ENCODE data around the gene PDXP. TPM values are rescaled to one million over a fixed set of nuclear protein-coding genes. Genes with fewer than 3 reads are reported as not detected.

PDXP gene
- total RNA-seq, 1 experiment from 2014 or later, result 10.9 TPM

DNA sequence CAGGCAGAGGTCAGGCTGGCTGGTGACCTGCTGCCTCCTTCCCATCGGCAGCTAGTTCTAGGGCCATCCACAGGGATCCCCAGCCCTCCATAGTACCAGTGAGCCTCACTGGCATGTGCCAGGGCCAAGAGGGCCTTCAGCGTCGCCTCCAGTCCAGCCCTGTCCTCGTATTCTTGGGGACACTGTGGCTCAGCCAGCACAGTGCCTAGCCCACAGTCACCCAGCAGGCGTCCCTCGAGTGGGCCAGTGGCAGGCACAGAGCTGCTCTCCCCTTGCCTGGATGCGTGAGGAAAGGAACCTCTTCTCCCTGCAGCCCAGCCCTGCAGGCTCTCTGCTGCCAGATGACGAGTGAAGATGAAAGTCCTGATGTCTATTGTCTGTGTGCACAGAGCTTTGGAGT lies 29.7 kb upstream of the PDXP start:
- Histone ChIP-seq H3K79me2 (ENCODE audit: low read depth) (no peaks in the 10 kb centered on the region), H3K27ac (no peak overlapping the region), H3K27me3 (ENCODE audit: insufficient read depth, low read depth) (no peaks in the 10 kb centered on the region), H3K9me2 (ENCODE audit: insufficient read depth) (no peaks in the 10 kb centered on the region), H3K36me3 (ENCODE audit: low read depth) (peaks cover 14% of the 10 kb centered on the region), H4K20me1 (ENCODE audit: insufficient read depth) (peaks cover 6% of the 10 kb centered on the region), H3F3A (ENCODE audit: insufficient read depth, low read depth) (peaks cover 17% of the 10 kb centered on the region), H3K4me2 (no peak overlapping the region), H3K9me3 (ENCODE audit: insufficient read depth, low read depth) (no peaks in the 10 kb centered on the region), H3K4me1 (replicated peaks; ENCODE audit: insufficient read depth) (no peaks in the 10 kb centered on the region), H3K4me3 (no peak overlapping the region), H2AFZ (no peak overlapping the region)
- DNase-seq, result no peak
- ChIA-PET POLR2A (ENCODE audit: unreplicated experiment) (interaction anchor here (0.6 kb wide), 1 partner anchor 116 kb away, joined by 6 read pairs; no protein-coding TSS in a partner anchor), CTCF (interaction anchor here (0.7 kb wide), 1 partner anchor 15 kb away, joined by 11 read pairs; no protein-coding TSS in a partner anchor)
- no TSS peak for BruUV-seq (replicated peaks)
- intact Hi-C loops (cut with micrococcal nuclease; ENCODE audit: unreplicated experiment), result no loop called here
- no peak for TF ChIP-seq EZH2 (IDR thresholded peaks at IDR 0.05; ENCODE audit: low read depth)
- TF ChIP-seq, protein P1, sequence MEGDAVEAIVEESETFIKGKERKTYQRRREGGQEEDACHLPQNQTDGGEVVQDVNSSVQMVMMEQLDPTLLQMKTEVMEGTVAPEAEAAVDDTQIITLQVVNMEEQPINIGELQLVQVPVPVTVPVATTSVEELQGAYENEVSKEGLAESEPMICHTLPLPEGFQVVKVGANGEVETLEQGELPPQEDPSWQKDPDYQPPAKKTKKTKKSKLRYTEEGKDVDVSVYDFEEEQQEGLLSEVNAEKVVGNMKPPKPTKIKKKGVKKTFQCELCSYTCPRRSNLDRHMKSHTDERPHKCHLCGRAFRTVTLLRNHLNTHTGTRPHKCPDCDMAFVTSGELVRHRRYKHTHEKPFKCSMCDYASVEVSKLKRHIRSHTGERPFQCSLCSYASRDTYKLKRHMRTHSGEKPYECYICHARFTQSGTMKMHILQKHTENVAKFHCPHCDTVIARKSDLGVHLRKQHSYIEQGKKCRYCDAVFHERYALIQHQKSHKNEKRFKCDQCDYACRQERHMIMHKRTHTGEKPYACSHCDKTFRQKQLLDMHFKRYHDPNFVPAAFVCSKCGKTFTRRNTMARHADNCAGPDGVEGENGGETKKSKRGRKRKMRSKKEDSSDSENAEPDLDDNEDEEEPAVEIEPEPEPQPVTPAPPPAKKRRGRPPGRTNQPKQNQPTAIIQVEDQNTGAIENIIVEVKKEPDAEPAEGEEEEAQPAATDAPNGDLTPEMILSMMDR (conservative IDR thresholded peaks at IDR 0.05), result no peak

- Histone ChIP-seq H3F3A (ENCODE audit: insufficient read depth, low read depth) (peaks cover 19% of the 10 kb centered on the region), H2AFZ (no peak overlapping the region), H4K20me1 (ENCODE audit: insufficient read depth) (peaks cover 3% of the 10 kb centered on the region), H3K36me3 (ENCODE audit: low read depth) (peaks cover 10% of the 10 kb centered on the region; the same call in 1 of the 2 replicates), H3K4me2 (no peak overlapping the region), H3K27me3 (ENCODE audit: insufficient read depth, low read depth) (no peaks in the 10 kb centered on the region), H3K9me2 (ENCODE audit: insufficient read depth) (no peaks in the 10 kb centered on the region), H3K9me3 (ENCODE audit: insufficient read depth, low read depth) (no peaks in the 10 kb centered on the region), H3K4me3 (no peak overlapping the region), H3K4me1 (replicated peaks; ENCODE audit: insufficient read depth) (no peaks in the 10 kb centered on the region), H3K27ac (no peak overlapping the region), H3K79me2 (ENCODE audit: low read depth) (no peaks in the 10 kb centered on the region)
- no TSS peak for BruUV-seq (replicated peaks)
- TF ChIP-seq, protein P1 (conservative IDR thresholded peaks at IDR 0.05), result no peak
- no peak for TF ChIP-seq EZH2 (IDR thresholded peaks at IDR 0.05; ENCODE audit: low read depth)
- intact Hi-C loops (cut with micrococcal nuclease; ENCODE audit: unreplicated experiment), result no loop called here
- no peak for DNase-seq
- ChIA-PET POLR2A (ENCODE audit: unreplicated experiment) (interaction anchor here (0.7 kb wide), 1 partner anchor 305 kb away, joined by 3 read pairs; no protein-coding TSS in a partner anchor), CTCF (interaction anchor here (0.6 kb wide), 3 partner anchors 21 to 191 kb away, joined by 3 to 9 read pairs (median 7); no protein-coding TSS in a partner anchor)
Observed at GRCh38 chr22:37629928-37630327, 28.6 kb upstream of the PDXP start.

GRCh38 chr22:37630839-37631435 lies 27.6 kb upstream of the PDXP start:
- H3K4me1 ChIP-seq (replicated peaks; ENCODE audit: insufficient read depth), result no peaks in the 10 kb centered on the region
- CTCF ChIA-PET, result interaction anchor here (0.7 kb wide), 1 partner anchor 1064 kb away, joined by 3 read pairs; no protein-coding TSS in a partner anchor
- TF ChIP-seq, protein P1 (conservative IDR thresholded peaks at IDR 0.05), result no peak
- TF ChIP-seq EZH2 (IDR thresholded peaks at IDR 0.05; ENCODE audit: low read depth), result no peak
- H3K27me3 ChIP-seq (ENCODE audit: insufficient read depth, low read depth), result no peaks in the 10 kb centered on the region
- H3K9me3 ChIP-seq (ENCODE audit: insufficient read depth, low read depth), result no peaks in the 10 kb centered on the region
- no peak overlapping the region for H2AFZ ChIP-seq
- no peak overlapping the region for H3K4me2 ChIP-seq
- no peak overlapping the region for H3K27ac ChIP-seq
- H3K4me3 ChIP-seq, result no peak overlapping the region
- POLR2A ChIA-PET (ENCODE audit: unreplicated experiment), result interaction anchor here (0.6 to 0.7 kb wide), 2 partner anchors 16 to 306 kb away, joined by 3 to 6 read pairs; no protein-coding TSS in a partner anchor
- intact Hi-C loops (cut with micrococcal nuclease; ENCODE audit: unreplicated experiment), result no loop called here
- no peaks in the 10 kb centered on the region for H3K79me2 ChIP-seq (ENCODE audit: low read depth)
- BruUV-seq (replicated peaks), result no TSS peak
- no peaks in the 10 kb centered on the region for H3K9me2 ChIP-seq (ENCODE audit: insufficient read depth)
- H3F3A ChIP-seq (ENCODE audit: insufficient read depth, low read depth), result peaks cover 19% of the 10 kb centered on the region
- no peaks in the 10 kb centered on the region for H3K36me3 ChIP-seq (ENCODE audit: low read depth)
- DNase-seq, result no peak
- no peaks in the 10 kb centered on the region for H4K20me1 ChIP-seq (ENCODE audit: insufficient read depth)

Data from PC-9 (cell line).